Measurements from ENCODE around the gene MOB4.
"Not testable (repeated sequence)": the region's sequence is repeated elsewhere in the genome, so short reads cannot be mapped to it uniquely, and the experiment has no call there.

Gene MOB4

GRCh38 chr2:197515739-197516392 lies at the start of gene MOB4:
Gene MOB4, plus strand, starts transcription at chr2:197516066. Its CDS starts 21 bp downstream, at chr2:197516087.
- in situ Hi-C loops (cut with MboI; ENCODE audit: low sequenced_read_pairs) = no loop called here

GRCh38 chr2:197472166-197472565 lies 43.7 kb upstream of the MOB4 start:
- in situ Hi-C loops (cut with MboI; ENCODE audit: low sequenced_read_pairs) = no loop called here

DNA sequence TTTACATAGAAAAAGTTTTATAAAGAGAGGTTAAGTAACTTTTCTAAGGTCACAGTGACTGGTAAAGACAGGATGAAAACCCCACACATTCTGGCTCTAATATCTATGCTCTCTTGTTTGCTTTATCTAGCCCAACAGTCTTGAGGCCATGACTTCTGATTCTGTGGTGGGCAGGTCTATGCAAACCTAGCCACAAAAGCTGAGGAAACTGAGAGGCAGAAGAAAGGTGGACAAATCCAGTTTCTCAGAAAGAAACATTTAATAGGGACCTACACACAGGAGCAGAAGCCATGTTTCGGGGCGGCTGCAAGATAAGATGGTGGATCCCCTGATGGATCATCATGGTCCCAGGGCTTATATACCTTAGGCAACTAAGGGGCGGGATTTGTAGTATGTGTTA lies 38.1 kb upstream of the MOB4 start:
- in situ Hi-C loops (cut with MboI; ENCODE audit: low sequenced_read_pairs) = no loop called here

- in situ Hi-C loops (cut with MboI; ENCODE audit: low sequenced_read_pairs) = no loop called here
Observed at GRCh38 chr2:197480165-197481036, 35.5 kb upstream of the MOB4 start.

GRCh38 chr2:197484248-197484647 lies 31.6 kb upstream of the MOB4 start:
- in situ Hi-C loops (cut with MboI; ENCODE audit: low sequenced_read_pairs) = not testable (repeated sequence)

GRCh38 chr2:197486175-197486574 lies 29.7 kb upstream of the MOB4 start:
- in situ Hi-C loops (cut with MboI; ENCODE audit: low sequenced_read_pairs) = no loop called here

DNA sequence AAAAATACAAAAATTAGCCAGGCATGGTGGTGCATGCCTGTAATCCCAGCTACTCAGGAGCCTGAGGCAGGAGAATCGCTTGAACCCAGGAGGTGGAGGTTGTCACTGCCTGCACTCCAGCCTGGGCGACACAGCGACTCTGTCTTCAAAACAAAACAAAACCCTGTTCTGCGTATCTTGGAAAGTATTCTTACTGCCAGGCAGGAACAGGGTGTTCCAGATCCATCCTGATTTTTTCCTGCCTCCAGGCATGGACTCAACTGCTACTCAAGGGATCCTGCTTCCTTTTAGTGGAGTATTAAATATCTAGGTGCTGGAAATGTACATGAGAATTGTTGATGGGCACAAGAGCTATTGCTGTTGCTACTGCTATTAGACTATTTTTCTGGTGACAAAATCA lies 28.5 kb upstream of the MOB4 start:
- in situ Hi-C loops (cut with MboI; ENCODE audit: low sequenced_read_pairs) = no loop called here

- in situ Hi-C loops (cut with MboI; ENCODE audit: low sequenced_read_pairs) = no loop called here
Observed at GRCh38 chr2:197495433-197496134, 20.3 kb upstream of the MOB4 start.

GRCh38 chr2:197496695-197497094 lies 19.2 kb upstream of the MOB4 start:
- in situ Hi-C loops (cut with MboI; ENCODE audit: low sequenced_read_pairs) = no loop called here

DNA sequence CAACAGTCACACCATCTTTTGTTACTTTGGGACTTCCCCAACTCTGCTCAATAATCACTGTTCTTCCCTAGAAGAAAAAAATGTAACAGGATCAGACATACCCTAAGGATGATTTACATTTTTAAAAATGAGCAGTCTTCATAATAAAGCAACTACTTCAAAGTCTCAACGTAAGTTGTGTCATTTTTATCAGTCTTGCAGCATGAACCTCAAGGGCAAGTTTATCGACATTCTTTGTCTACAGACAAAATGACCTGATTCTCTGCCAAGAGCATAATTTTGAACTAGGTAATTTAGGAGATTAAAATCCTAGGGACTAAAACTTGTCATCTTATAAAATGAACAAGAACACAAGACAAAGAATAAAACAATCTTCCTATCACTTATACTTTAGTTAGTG lies 18.5 kb upstream of the MOB4 start:
- in situ Hi-C loops (cut with MboI; ENCODE audit: low sequenced_read_pairs) = no loop called here

GRCh38 chr2:197498235-197498936 lies 17.5 kb upstream of the MOB4 start:
- in situ Hi-C loops (cut with MboI; ENCODE audit: low sequenced_read_pairs) = no loop called here

- in situ Hi-C loops (cut with MboI; ENCODE audit: low sequenced_read_pairs) = no loop called here
Observed at GRCh38 chr2:197498937-197499593, 16.8 kb upstream of the MOB4 start.

DNA sequence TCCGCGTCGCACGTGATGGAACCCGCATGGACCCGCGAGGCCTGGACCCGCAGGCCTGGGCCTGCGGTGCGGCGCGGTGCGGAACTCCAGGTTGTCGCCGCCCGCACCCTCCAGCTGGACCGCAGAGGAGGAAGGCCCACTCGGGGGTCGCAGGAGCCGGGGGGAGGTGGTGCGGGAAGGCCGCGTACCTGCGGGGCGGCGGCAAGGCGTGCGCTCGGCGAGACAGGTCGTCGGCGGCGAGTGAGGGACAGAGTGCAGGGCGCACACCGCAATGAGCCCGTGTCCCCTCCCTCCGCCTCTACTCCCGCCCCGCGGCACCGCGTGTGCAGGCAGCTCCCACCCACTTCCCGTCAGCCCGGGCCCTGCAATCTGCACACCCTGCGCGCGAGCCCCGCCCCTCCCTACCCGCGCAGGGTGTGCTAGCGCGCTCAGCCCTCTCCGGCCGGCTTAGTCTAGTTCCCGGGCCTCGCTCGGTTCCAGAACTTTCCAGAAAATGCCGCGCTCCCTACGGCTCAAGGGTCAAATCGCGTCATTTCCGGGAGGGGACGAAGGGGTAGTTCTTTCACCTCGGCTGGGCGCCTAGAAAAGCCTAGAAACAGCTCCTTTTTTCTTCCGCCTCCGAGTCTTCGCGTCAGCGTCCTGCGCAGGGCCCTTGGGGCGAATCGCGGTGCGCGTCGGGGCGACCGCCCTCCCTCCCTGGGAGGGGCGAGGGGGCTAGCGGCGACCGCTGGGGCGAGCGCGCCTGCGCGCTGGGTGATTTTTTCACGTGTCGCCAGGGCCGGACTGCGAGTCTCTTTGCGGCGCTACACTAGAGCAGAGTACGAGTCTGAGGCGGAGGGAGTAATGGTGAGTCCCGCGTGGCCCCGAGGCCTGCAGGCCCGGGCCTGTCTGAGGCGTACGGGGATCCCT lies 16.0 kb upstream of the MOB4 start, which contains the start of the genes HSPD1 and HSPE1:
TSS of gene HSPD1 (minus strand) at position 247 of the 909 bp plus-strand sequence. CDS start 992 bp downstream, outside the sequence.
TSS of gene HSPE1 (plus strand) at position 786 of the 909 bp plus-strand sequence. CDS start at position 844, 58 bp downstream.
- in situ Hi-C loops (cut with MboI; ENCODE audit: low sequenced_read_pairs) = no loop called here

GRCh38 chr2:197500503-197501131 lies 15.2 kb upstream of the MOB4 start:
- in situ Hi-C loops (cut with MboI; ENCODE audit: low sequenced_read_pairs) = no loop called here

DNA sequence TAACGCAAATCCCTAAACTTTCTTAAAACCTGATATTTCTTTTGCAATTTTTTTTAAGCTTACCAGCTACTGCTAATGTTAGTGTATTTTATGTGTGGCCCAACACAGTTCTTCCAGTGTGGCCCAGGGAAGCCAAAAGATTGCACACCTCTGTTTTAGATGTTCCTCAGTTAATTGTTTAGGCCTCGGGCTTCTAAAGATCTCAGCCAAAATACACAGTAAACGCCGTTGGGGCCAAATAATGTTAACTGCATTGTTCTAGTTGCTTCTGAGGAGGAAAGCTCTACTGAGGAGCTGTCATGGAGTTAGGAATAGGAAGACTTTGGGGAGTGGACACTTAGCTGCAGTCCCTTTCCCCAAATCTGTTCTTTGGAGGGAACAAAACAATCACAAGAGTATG lies 13.7 kb upstream of the MOB4 start:
- in situ Hi-C loops (cut with MboI; ENCODE audit: low sequenced_read_pairs) = no loop called here

GRCh38 chr2:197502685-197503084 lies 13.2 kb upstream of the MOB4 start:
- in situ Hi-C loops (cut with MboI; ENCODE audit: low sequenced_read_pairs) = no loop called here

- in situ Hi-C loops (cut with MboI; ENCODE audit: low sequenced_read_pairs) = no loop called here
Observed at GRCh38 chr2:197504000-197504399, 11.9 kb upstream of the MOB4 start.

DNA sequence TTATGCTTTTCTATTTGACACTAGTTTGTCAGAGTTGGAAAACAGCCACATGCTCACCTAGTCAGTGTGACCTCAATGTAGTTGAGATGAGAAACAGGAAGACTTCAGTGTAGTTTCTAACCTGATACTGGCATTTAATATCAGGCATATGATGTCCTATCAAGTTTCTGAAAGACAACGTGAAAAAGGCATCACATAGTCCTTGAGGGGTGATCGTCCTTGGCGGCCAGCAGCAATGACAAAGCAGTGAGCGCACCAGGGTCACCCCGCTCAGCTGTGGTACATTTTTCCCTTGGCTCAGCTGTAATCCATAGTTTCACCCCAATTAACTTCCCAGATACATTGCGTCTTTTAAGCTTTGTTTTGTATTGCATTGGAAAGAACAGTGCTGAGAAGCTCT lies 11.4 kb upstream of the MOB4 start:
- in situ Hi-C loops (cut with MboI; ENCODE audit: low sequenced_read_pairs) = no loop called here

GRCh38 chr2:197506658-197507057 lies 9.2 kb upstream of the MOB4 start:
- in situ Hi-C loops (cut with MboI; ENCODE audit: low sequenced_read_pairs) = no loop called here

Data from HL-60/S4 treated with retinoic acid at 250 ng/mL for 4 days and 3 days (cell line).